NCI-H1417 treated with DMSO at 0.1 percent for 48 hours (cell line): ENCODE data around the gene TCF19.

Source experiments
- DNase-seq: peaks from one replicate; lab custom pipeline; 2025; lab: John Stamatoyannopoulos, UW

The TCF19 gene, protein sequence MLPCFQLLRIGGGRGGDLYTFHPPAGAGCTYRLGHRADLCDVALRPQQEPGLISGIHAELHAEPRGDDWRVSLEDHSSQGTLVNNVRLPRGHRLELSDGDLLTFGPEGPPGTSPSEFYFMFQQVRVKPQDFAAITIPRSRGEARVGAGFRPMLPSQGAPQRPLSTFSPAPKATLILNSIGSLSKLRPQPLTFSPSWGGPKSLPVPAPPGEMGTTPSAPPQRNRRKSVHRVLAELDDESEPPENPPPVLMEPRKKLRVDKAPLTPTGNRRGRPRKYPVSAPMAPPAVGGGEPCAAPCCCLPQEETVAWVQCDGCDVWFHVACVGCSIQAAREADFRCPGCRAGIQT

DNA sequence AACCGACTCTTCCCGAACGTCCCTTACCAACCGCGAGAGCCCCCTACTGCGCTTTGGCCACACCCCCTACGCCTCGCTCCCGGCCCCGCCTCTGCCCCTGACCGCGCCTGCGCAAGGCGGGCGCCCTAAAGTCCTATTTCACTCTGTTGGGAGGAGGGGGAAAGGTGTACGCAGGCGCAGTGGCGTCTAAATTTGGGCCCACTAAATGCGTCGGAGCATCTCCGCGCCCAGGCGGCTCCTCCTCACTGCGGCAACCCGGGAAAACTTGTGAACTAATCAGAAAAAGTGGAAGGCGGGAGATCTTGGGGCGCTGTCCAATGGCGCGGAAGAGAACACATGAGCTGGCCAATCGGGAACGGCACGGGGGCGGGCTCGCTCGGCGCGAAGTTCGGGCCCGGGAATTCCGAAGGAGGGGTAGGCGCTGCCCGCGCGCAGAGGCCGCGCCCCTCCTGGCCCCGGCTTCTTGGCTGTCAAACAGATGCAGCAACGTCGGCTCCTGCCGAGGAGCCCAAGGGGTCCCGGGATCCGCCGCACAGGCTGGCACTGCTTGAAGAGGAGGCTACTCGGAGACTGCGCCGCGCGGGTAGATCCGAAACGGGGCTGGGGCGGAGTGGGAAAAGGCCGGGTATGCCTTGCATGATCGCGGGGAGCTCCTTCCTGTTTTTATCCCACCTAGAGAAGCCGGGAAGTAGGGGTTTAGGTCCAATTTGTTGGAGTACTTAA is at the start of gene TCF19:
Gene TCF19, plus strand, starts transcription at position 450 of the 723 bp plus-strand sequence. CDS start 881 bp downstream, outside the sequence.
- peak; percentile 97 for DNase-seq

DNA sequence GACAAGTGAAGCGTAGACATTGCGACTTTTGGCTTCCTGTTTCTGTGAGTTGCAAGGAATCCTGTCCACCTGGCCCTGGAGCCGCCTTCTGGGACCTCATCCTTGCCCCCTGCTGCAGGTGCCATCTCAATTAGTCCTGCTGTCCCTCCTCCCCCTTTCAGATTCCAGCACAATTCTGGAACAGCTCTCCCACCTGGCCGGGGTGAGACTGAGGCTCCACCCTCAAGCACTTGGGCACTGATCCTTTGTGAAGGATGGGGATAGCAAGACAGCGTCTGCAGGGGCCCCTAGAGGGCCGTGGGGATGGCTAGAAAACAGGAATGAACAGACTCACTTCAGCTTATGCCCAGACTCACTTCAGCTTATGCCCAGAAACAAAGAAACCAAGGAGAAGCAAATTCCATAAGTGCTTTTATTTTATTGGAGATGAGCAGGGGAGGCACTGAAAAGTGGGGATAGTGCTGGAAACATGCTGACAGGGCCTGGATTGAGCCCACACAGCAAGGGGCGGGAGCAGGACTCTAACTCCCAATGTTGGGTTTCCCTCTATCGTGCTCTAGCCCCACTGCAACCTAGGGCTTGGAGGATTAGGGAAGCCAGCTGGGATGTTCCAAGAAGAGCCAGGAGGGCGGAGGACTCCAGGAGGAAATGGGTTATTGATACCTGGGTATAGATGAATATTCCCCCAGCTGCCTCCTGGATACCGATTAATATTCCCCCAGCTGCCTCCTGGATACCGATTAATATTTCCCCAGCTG is 47.4 kb upstream of the TCF19 start:
- DNase-seq, result no peak

DNA sequence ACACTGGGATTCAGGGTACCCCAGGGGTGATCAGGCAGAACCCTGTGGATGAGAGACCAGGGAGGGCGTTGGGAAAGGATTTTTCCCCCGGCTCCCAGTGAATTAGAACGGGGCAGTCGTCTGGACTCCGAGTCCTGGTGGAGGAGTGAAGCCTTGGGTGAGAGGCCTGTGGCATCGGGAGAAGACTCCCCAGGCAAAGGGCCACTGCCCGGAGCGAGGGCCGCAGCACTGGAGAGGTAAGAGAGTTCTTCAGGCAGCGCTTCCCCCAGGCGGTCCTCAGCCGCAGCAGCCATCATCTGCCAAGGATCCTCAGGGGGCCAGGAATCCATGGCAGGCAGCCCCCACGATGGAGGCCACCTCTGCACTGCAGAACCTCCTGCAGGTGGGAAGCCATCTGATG is 46.7 kb upstream of the TCF19 start:
- DNase-seq, result no peak

DNA sequence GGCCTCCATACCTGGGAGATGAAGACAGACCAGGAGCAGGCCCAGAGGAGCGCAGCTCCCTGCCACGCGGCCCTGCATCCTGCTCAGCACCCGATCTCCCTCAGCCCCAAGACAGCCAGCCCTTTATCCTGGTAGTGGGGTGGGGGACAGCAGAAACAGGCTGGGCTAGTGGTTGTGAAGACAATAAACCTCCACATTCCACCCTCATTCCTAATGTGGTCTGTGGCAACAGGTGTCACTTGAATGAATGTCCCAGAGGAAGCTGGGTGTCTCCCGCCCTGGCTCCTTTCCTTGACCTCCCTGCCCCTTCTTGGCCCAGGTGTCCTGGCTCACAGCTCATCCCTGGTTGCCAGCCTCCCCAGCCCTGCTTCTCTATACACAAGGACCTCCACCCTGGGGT is 45.9 kb upstream of the TCF19 start, which contains the start of gene C6orf15:
Gene C6orf15, minus strand, starts transcription at position 98 of the 400 bp plus-strand sequence. Its CDS starts 20 bp downstream, at position 78.
- DNase-seq, result no peak

DNA sequence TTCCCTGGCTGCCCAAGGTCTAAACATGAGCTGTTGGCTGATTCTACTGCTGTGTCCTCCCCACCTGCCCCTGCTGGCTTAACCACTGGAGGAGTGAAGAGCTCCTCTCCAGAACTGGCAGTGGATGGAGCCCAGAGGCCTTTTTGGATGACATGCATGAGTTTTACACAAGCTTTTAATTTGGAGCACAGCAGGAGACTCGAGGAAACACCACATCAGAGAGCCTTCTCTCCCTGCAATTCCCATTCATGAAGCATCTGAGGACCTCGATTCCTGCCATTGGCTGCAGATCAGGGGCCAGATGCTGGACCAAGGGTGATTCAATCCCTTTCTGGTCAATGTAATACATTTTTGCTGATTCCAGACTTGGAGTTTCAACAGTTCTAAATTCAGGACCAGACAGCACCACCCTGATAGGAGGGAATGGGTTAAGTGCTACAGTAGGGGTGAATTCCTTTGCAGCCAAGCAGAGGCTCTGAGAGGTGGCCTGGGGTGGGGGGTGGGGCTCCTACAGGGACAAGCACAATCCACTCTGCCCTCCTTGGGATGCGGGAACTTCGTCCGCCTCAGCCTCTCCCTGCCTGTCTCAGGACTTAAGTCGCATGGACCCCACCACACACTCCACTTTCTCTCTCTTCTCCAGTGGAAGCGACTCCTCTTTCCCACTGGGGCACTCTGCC is 44.4 kb upstream of the TCF19 start:
- no peak for DNase-seq

DNA sequence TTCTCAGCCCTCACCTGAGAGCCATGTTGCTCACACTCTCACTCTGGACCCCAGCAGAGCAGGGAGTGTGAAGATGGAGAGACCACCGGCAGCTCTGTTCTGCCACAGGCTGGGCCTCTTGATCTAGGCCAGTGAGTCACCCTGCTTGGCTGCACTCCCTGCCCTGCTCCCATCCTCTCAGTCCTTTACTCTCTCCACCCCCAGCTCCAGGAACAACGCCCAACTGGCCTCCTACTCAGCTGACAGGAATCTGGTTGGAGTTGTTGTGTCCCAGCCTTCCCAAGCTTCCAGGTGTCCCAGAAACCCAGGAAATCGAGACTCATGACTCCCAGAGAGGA is 43.9 kb upstream of the TCF19 start, which contains the start of gene PSORS1C1:
Gene PSORS1C1, plus strand, starts transcription at position 260 of the 338 bp plus-strand sequence. CDS start 14,833 bp downstream, outside the sequence.
- no peak for DNase-seq

DNA sequence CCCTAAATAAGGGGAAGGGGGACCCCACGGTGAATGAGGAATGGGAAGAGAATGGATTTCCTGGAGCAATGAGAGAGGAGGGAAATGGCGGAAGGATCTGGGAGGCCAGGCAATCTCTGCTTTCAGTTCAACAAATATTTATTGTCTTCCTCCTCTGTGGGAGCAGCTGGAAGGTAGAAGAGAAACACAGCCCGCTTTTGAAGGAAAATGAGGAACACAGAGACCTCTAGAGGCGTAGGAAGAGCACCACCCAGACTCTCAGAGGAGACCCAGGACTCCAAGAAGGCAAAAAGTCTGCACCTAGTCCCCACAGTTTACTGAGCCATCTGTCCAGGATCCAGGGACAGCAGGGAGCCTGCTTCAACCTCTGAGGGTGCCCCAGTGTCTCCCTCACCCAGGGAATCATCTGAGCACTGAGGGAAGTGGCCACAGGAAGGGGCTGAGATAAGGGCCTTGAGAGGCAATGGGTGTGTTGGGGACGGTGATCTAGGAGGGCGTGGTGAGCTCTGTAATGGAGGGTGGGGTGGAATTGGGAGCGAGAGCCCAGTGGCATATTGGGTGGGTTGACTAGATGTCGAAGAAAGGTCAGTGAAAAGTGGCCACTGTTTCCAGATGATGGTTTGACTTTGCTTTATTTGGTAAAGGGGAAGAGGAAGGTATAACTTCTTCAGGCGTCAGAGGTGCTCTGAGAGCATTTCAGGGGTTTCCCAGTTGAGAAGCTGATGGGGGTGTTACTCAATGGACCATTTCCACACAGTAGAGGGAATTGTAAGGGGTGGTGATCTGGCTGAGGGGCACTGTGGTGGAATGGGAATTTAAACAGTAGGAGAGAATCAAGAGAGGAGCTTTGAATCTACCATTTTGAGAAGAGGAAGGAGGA is 43.2 kb upstream of the TCF19 start:
- no peak for DNase-seq

DNA sequence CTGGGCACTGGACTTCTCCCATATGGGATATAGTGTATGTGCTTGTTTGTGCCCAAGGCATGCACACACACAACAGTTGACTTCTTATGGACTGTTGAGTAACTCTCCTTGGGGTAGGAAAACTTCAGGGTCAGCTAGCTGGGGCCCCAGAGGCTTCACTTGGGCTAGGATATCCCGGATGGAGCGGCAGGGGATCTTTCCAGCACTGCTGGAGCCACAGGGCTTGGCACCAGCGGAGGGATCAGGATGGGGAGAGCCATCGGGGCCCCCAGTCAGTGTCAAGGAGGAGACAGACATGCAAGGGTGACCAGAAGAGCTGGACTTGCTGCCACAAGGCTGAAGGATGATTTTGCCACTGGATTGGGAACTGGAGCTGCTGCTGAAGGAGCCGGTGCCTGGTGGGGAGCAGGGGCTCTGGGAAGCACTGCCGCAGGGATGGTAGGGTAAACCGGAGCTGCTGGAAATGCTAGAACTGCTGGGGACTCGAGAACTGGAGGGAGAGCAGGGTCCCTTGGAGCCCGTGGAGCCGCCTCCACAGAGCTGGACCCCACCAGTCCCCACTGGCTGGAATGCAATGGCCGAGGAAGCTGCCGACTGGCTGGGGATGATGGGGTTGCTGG is 42.3 kb upstream of the TCF19 start:
- DNase-seq, result no peak

DNA sequence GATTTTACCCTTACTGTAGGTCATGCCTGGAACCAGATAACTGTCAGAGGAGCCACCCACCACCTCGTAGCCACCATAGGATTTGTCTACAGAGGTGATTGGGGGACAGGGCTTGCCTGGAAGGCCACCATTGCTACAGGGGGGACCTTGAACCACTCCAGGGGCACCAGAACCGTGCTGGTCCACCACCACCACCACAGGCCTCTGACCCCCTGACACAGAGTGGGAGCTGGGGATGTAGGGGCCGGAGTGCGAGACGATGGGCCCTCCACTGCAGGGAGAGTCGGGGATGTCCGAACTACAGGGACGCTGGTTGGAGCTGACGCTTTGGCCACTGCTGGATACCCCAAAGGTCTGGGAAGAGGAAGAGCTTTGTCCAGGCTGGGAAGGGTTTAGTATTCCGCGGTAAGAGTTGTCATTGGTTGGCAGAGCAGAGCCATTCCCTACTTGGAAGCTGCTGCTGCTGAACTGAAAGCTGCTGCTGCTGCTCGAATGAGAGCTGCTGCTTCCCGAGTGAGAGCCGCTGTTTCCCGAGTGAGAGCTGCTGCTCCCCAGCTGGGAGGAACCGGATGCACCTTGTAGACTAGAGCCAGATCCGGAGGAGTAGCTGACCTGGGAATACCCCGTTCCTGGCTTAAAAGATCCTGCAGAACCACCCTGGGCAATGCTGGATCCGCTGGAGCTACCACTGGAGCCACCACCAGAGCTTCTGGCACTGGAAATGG is 41.6 kb upstream of the TCF19 start:
- no peak for DNase-seq

DNA sequence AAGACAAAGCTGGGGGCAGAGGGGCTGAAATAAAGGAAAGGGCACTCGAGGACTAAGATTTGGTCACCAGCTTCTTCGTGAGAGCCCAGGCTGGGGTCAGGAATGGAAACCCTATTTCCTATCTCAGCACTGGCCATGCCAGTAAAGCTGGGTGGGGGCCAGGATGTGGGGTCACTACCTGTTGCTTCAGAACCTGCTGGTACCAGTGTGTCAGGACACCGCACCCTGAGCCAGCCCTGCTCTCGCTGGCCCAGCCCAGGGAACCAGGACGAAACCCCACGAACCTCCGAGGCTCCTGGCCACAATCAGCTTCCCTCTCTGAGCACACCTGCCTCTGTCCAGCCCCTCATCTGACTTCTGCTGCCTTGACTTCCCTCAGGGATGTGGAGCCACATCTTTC is 40.2 kb upstream of the TCF19 start:
- no peak for DNase-seq

DNA sequence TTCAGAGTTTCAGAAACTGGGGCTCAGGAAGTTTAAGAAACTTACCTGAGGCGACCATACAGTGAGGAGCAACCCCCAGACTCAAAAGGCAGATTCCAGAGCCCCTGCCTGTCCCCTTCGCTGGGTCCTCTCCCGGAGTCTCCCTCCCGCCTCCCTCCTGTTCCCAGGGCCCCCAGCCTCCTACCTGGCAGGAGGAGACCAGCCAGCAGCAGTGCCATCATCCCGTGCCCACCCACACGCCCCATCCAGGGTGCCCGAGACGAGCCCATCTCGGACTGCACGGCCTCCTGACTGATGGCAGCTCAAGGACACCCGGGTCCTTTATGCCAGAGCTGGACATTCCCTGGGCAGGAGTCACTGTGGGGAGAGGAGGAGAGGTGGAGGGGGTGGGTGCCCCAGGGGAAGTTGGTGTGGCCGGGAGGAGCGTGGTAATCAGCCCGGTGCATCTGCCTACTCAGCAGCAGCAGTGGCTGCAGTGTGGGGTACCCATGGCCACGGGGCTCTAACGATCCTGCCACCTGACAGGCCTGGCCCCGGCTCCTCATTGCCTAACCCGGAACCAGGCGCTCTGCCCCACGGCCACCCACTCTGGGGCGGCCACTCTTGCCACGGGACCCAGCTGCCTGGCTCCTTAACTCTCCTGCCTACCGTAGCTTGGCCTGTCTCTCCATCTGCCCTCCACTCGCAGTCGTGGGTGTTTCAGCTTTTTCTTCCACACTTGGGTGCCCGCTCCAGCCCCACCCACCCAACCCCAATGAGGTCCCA is 38.1 kb upstream of the TCF19 start, which contains the start of gene CDSN:
Gene CDSN, minus strand, starts transcription at position 296 of the 765 bp plus-strand sequence. Its CDS starts 27 bp downstream, at position 269.
- DNase-seq, result no peak

DNA sequence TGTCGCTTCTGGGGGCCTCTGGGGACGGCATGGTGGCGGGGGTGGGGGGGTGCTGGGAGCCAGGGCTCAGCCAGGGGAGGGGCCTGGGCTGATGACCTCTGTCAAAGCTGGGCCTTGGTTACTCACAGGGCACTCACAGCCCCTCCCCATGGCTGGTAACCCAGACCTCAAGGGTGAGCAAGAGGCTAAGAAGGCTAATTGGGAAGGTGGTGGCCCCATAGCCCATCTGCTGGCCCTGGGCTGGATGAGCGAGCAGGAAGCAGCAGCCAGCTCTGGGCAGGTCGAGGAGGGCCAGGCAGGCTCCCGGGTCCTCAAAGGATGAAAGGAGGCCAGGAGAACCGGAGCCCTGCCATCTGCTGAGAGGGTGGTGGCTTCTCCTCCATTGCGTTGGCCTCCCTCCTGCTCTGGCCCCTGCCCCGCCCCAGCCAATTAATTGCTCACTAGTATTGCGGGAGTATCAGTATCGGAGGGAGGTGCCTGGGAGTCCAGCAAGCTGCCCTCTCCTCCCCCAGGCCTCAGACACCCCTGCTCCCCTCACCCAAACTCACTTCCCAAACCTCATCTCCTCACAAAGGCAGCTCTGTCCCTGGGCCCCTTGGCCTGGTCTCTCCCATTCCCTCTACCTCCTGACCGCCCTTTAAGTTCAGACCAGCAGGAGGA is 37.1 kb upstream of the TCF19 start:
- DNase-seq, result no peak

DNA sequence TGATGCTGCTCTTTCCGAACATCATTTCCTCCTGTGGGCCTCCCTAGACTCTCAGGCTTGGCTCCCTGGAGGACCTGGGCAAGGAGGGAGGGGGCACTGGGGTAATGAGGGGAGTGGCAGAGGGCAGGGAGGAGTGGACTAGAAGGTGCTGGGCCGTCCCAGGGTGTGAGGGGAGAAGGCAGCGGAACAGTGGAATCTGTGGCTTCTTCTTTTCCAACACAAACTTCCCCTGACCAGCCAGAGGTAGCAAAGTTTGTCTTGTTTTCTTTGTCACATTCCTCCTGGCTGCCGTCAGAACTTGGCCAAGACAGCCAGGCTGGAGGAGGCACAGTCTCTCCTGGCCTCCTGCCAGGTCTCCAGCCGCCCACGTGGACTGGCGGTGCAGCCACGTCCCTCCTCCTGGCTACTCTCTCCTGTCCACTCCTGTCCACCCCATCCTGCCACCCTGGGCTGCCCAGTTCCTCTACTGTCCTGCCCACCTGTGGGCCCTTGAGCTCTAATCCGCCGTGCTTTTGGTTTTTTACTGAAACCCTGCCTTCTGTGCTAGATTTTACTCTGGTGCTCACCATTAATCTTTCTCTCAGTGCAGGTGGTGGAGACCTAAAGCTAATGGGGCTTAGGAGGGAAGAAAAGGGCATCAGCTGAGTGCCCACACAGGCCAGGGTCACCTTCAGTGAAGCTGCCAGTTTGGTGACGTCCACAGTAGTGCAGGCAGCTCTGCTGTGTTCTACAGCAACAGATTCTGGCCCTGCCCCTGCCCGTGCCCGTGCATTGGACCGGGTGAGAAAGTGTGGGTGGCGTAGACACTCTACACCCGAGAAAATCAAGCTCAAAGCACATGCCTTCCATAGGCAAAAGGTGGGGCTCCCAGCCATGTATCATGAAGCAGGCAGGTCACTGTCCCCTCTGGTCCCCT is 35.3 kb upstream of the TCF19 start:
- no peak for DNase-seq

DNA sequence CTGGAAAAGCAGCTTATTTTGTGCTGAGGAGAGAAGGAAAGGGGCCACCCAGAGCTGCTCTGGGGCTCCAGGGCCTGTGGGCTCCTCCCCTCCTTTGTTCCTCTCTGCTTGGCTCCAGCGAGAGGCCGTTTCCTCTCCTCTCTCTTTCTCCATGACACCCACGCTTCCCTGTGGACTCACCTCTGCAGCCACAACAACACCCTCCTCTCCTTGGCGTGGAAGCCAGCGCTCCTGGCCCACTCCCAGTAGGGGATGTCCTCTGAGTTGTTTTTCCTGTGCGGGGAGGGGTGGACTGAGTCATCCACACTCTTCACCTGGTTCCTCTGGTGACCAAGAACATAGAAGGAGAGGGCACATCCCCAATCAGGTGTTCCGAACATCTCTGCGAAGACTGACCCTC is 33.2 kb upstream of the TCF19 start:
- no peak for DNase-seq

DNA sequence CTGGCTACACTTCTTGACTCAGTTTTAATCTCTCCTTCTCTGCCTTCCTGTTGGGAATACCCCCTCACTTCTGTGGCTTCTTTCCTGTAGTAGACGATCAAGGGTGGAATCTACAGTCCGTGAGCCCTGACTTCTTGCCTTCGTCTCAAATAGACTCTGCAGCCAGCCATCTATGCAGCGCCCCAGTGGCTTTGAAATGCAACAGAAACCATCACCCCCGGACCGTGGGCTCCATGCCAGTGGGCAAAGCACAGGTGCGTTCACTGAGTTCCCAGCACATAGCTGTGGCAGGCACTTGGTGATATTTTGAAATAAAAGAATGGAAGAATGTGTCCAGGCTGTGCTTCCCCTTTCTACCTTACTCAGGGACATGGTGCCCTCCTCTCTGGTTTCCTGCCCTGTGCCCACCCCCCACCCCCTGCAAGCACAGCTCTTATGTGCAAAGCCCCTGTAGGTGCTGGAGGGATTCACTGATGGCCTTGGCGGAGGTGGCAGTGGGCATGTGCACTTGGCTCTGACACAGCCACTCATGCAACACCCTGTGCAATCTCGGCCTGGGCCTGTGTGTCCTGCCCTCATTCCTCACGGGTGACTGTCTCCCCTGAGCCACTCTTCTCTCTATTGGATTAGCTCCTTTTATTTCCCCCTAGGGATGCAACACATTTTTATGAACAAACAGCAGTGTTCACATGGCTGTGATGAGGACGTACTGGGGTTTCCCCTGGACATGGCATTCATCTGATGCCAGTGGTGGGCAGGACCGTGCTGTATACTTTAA is 32.6 kb upstream of the TCF19 start:
- no peak for DNase-seq

DNA sequence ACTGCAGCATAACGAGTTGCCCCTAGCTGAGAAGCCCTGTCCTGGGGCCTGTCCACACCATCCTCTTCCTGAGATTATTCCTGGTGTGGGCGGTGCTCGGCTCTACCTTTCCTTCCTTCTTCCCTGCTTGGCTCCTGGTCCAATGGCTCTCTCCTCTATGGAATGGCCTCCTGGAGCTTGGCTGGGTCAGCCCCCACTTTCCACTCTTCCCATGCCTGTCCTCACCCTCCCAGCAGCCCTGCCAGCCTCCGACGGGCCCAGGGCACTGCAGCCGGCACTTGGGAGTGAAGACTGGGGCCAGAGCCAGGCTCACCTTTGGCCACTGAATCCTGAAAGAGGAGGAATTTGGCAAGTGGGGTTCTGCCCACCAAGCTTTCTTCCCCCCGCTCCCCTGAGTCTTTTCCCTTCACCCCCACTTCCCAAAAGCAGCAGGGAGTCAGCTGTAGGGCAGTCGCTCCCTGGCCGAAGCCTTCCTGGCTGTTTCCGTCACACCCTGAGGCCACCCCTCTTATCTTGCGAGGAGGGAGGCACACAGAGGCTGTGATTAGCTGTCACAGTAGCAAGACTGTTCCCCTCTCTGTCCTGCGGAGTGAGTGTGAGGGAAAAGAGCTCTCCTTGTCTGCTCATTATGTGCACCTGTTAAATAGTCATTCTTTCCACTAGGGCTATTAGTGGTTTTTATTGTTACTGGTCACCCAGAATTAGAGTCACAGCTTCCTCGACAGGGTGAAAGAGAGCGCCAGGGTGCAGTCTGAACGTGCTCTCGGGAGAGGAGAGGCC is 31.8 kb upstream of the TCF19 start:
- DNase-seq, result no peak
